ENCODE measurements around the gene CSF2RB. TPM values are rescaled to one million over a fixed set of nuclear protein-coding genes. Genes with fewer than 3 reads are reported as not detected.

CSF2RB gene
- total RNA-seq, 1 donor from 2014 or later: not detected

- FAIRE-seq: no peak
- no peak for TF ChIP-seq CTCF (IDR thresholded peaks at IDR 0.05; ENCODE audit: insufficient read depth, low read length, severe bottlenecking)
These were observed 22.3 kb downstream of the CSF2RB start for GRCh38 chr22:36935694-36936093.

GRCh38 chr22:36936362-36937116 is 23.1 kb downstream of the CSF2RB start:
- DNase-seq (ENCODE audit: low read depth): no peak
- TF ChIP-seq CTCF (IDR thresholded peaks at IDR 0.05; ENCODE audit: insufficient read depth, low read length, severe bottlenecking): no peak
- no peak for FAIRE-seq
- Histone ChIP-seq H3K36me3 (ENCODE audit: control insufficient read depth, insufficient read depth, low read length) (no peaks in the 10 kb centered on the region), H3K4me3 (ENCODE audit: low read depth, low read length) (no peak overlapping the region), H3K27me3 (ENCODE audit: control insufficient read depth, insufficient read depth, low read length) (no peaks in the 10 kb centered on the region)

More at GRCh38 chr22:36935694-36936093, 22.3 kb downstream of the CSF2RB start:
- H3K27me3 ChIP-seq (ENCODE audit: control insufficient read depth, insufficient read depth, low read length): no peaks in the 10 kb centered on the region
- no peak overlapping the region for H3K4me3 ChIP-seq (ENCODE audit: low read depth, low read length)
- H3K36me3 ChIP-seq (ENCODE audit: control insufficient read depth, insufficient read depth, low read length): no peaks in the 10 kb centered on the region
- no peak for DNase-seq (ENCODE audit: low read depth)

GRCh38 chr22:36937319-36938027 is 24.0 kb downstream of the CSF2RB start:
- no peak for DNase-seq (ENCODE audit: low read depth)
- H3K27me3 ChIP-seq (ENCODE audit: control insufficient read depth, insufficient read depth, low read length): no peaks in the 10 kb centered on the region
- no peak for TF ChIP-seq CTCF (IDR thresholded peaks at IDR 0.05; ENCODE audit: insufficient read depth, low read length, severe bottlenecking)
- no peak overlapping the region for H3K4me3 ChIP-seq (ENCODE audit: low read depth, low read length)
- FAIRE-seq: no peak
- H3K36me3 ChIP-seq (ENCODE audit: control insufficient read depth, insufficient read depth, low read length): no peaks in the 10 kb centered on the region

- TF ChIP-seq CTCF (IDR thresholded peaks at IDR 0.05; ENCODE audit: insufficient read depth, low read length, severe bottlenecking): no peak
- FAIRE-seq: no peak
- H3K27me3 ChIP-seq (ENCODE audit: control insufficient read depth, insufficient read depth, low read length): no peaks in the 10 kb centered on the region
These were observed 24.6 kb downstream of the CSF2RB start for GRCh38 chr22:36938028-36938425.

GRCh38 chr22:36938886-36939285 is 25.5 kb downstream of the CSF2RB start:
- Histone ChIP-seq H3K4me3 (ENCODE audit: low read depth, low read length) (no peak overlapping the region), H3K27me3 (ENCODE audit: control insufficient read depth, insufficient read depth, low read length) (no peaks in the 10 kb centered on the region), H3K36me3 (ENCODE audit: control insufficient read depth, insufficient read depth, low read length) (no peaks in the 10 kb centered on the region)
- FAIRE-seq (no peak), DNase-seq (ENCODE audit: low read depth) (no peak)
- no peak for TF ChIP-seq CTCF (IDR thresholded peaks at IDR 0.05; ENCODE audit: insufficient read depth, low read length, severe bottlenecking)

More at GRCh38 chr22:36938028-36938425, 24.6 kb downstream of the CSF2RB start:
- no peak for DNase-seq (ENCODE audit: low read depth)
- Histone ChIP-seq H3K4me3 (ENCODE audit: low read depth, low read length) (no peak overlapping the region), H3K36me3 (ENCODE audit: control insufficient read depth, insufficient read depth, low read length) (no peaks in the 10 kb centered on the region)
